ENCODE data around the gene ASTN1.

- TF ChIP-seq, protein P1, sequence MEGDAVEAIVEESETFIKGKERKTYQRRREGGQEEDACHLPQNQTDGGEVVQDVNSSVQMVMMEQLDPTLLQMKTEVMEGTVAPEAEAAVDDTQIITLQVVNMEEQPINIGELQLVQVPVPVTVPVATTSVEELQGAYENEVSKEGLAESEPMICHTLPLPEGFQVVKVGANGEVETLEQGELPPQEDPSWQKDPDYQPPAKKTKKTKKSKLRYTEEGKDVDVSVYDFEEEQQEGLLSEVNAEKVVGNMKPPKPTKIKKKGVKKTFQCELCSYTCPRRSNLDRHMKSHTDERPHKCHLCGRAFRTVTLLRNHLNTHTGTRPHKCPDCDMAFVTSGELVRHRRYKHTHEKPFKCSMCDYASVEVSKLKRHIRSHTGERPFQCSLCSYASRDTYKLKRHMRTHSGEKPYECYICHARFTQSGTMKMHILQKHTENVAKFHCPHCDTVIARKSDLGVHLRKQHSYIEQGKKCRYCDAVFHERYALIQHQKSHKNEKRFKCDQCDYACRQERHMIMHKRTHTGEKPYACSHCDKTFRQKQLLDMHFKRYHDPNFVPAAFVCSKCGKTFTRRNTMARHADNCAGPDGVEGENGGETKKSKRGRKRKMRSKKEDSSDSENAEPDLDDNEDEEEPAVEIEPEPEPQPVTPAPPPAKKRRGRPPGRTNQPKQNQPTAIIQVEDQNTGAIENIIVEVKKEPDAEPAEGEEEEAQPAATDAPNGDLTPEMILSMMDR (conservative IDR thresholded peaks at IDR 0.05; ENCODE audit: low read depth, low read length), result no peak
- TF ChIP-seq MAZ (IDR thresholded peaks at IDR 0.05; ENCODE audit: borderline replicate concordance, low read depth, low read length) (no peak), RCOR1 (IDR thresholded peaks at IDR 0.05; ENCODE audit: insufficient replicate concordance, low read length) (no peak), MXI1 (IDR thresholded peaks at IDR 0.05; ENCODE audit: borderline replicate concordance, low read depth, low read length) (no peak)
- TF ChIP-seq, protein P2, sequence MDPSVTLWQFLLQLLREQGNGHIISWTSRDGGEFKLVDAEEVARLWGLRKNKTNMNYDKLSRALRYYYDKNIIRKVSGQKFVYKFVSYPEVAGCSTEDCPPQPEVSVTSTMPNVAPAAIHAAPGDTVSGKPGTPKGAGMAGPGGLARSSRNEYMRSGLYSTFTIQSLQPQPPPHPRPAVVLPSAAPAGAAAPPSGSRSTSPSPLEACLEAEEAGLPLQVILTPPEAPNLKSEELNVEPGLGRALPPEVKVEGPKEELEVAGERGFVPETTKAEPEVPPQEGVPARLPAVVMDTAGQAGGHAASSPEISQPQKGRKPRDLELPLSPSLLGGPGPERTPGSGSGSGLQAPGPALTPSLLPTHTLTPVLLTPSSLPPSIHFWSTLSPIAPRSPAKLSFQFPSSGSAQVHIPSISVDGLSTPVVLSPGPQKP (IDR thresholded peaks at IDR 0.05; ENCODE audit: borderline replicate concordance, low read depth, low read length), result no peak
Observed at GRCh38 chr1:176934370-176934769, 230.1 kb downstream of the ASTN1 start.

All from IMR-90 (cell line).